SJCRH30 (cell line): ENCODE measurements around the gene OPCML. TPM values are rescaled to one million over a fixed set of nuclear protein-coding genes. Genes with fewer than 3 reads are reported as not detected.

Source experiments
- DNase-seq, 2 experiments: peaks; one replicate each; pipeline ENCODE4 v3.0.0-alpha.2; 2015 to 2020
- H3K27ac ChIP-seq: fragments of 250-450 bp; sonication (Bioruptor Pico); 2 replicates; pipeline ENCODE4 v1.5.1; 2020; ENCODE audit warnings: mild to moderate bottlenecking, moderate library complexity
- H3K27me3 ChIP-seq: fragments of 250-450 bp; sonication (Bioruptor Pico); 2 replicates; pipeline ENCODE4 v1.5.1; 2020; ENCODE audit warnings: mild to moderate bottlenecking, moderate library complexity
- H3K36me3 ChIP-seq: fragments of 250-450 bp; sonication (Bioruptor Pico); 2 replicates; pipeline ENCODE4 v1.5.1; 2020; ENCODE audit warnings: mild to moderate bottlenecking, moderate library complexity
- H3K4me1 ChIP-seq: fragments of 250-450 bp; sonication (Bioruptor Pico); 2 replicates; pipeline ENCODE4 v1.5.1; 2020; ENCODE audit warnings: mild to moderate bottlenecking, moderate library complexity
- H3K4me3 ChIP-seq: fragments of 250-450 bp; sonication (Bioruptor Pico); 2 replicates; pipeline ENCODE4 v1.5.1; 2020; ENCODE audit warnings: mild to moderate bottlenecking, moderate library complexity
- H3K9me3 ChIP-seq: fragments of 250-450 bp; sonication (Bioruptor Pico); replicated peaks from 2 replicates; pipeline ENCODE4 v1.5.1; 2020; ENCODE audit warnings: mild to moderate bottlenecking, moderate library complexity
- total RNA-seq: library from RNA; depleted of rRNA; stranded (reverse); fragments of >200 nt; shearing (Covaris generic); gene quantifications from 2 replicates; pipeline ENCODE4 v1.2.3, GENCODE V29; 2014

Gene OPCML
- total RNA-seq, 1 experiment from 2014 or later = not detected

- Histone ChIP-seq H3K27me3 (no peaks in the 10 kb centered on the region), H3K4me1 (no peaks in the 10 kb centered on the region), H3K27ac (no peak overlapping the region), H3K9me3 (no peaks in the 10 kb centered on the region), H3K36me3 (no peaks in the 10 kb centered on the region), H3K4me3 (no peak overlapping the region)
- DNase-seq = no peak
Measured at GRCh38 chr11:132839236-132839945, 692.9 kb downstream of the OPCML start.

GRCh38 chr11:132838627-132839026 is 693.7 kb downstream of the OPCML start:
- H3K27ac ChIP-seq = no peak overlapping the region

GRCh38 chr11:132831272-132831671 is 701.0 kb downstream of the OPCML start:
- Histone ChIP-seq H3K27ac (no peak overlapping the region), H3K27me3 (no peaks in the 10 kb centered on the region), H3K9me3 (no peaks in the 10 kb centered on the region), H3K4me3 (no peak overlapping the region), H3K4me1 (no peaks in the 10 kb centered on the region), H3K36me3 (no peaks in the 10 kb centered on the region)
- DNase-seq = no peak

More at GRCh38 chr11:132838627-132839026, 693.7 kb downstream of the OPCML start:
- Histone ChIP-seq H3K36me3 (no peaks in the 10 kb centered on the region), H3K9me3 (no peaks in the 10 kb centered on the region), H3K27me3 (no peaks in the 10 kb centered on the region), H3K4me3 (no peak overlapping the region), H3K4me1 (no peaks in the 10 kb centered on the region)
- peak in 1 of 2 experiments; percentile 7 for DNase-seq

- H3K4me1 ChIP-seq = no peaks in the 10 kb centered on the region
- H3K4me3 ChIP-seq = no peak overlapping the region
- H3K9me3 ChIP-seq = no peaks in the 10 kb centered on the region
- H3K27me3 ChIP-seq = no peaks in the 10 kb centered on the region
- no peak for DNase-seq
- H3K36me3 ChIP-seq = no peaks in the 10 kb centered on the region
- H3K27ac ChIP-seq = no peak overlapping the region
Measured at GRCh38 chr11:132824642-132825041, 707.7 kb downstream of the OPCML start.

GRCh38 chr11:132822276-132822675 is 710.0 kb downstream of the OPCML start:
- Histone ChIP-seq H3K27ac (no peak overlapping the region), H3K27me3 (no peaks in the 10 kb centered on the region), H3K9me3 (no peaks in the 10 kb centered on the region), H3K4me1 (no peaks in the 10 kb centered on the region), H3K4me3 (no peak overlapping the region), H3K36me3 (no peaks in the 10 kb centered on the region)
- DNase-seq = no peak

- no peak overlapping the region for H3K27ac ChIP-seq
- no peak for DNase-seq
- no peaks in the 10 kb centered on the region for H3K9me3 ChIP-seq
- no peaks in the 10 kb centered on the region for H3K27me3 ChIP-seq
- H3K4me1 ChIP-seq = no peaks in the 10 kb centered on the region
- no peaks in the 10 kb centered on the region for H3K36me3 ChIP-seq
- no peak overlapping the region for H3K4me3 ChIP-seq
Measured at GRCh38 chr11:132821499-132821898, 710.8 kb downstream of the OPCML start.

- no peaks in the 10 kb centered on the region for H3K27me3 ChIP-seq
- no peak overlapping the region for H3K4me3 ChIP-seq
- H3K36me3 ChIP-seq = no peaks in the 10 kb centered on the region
- H3K4me1 ChIP-seq = no peaks in the 10 kb centered on the region
- no peak for DNase-seq
- H3K27ac ChIP-seq = no peak overlapping the region
- H3K9me3 ChIP-seq = no peaks in the 10 kb centered on the region
Measured at GRCh38 chr11:132821014-132821413, 711.3 kb downstream of the OPCML start.

GRCh38 chr11:132818951-132819350 is 713.4 kb downstream of the OPCML start:
- DNase-seq = no peak

GRCh38 chr11:132817387-132817786 is 714.9 kb downstream of the OPCML start:
- DNase-seq = no peak
- H3K27me3 ChIP-seq = no peaks in the 10 kb centered on the region

More at GRCh38 chr11:132818951-132819350, 713.4 kb downstream of the OPCML start:
- H3K27ac ChIP-seq = no peak overlapping the region
- no peaks in the 10 kb centered on the region for H3K9me3 ChIP-seq
- H3K4me1 ChIP-seq = no peaks in the 10 kb centered on the region
- no peaks in the 10 kb centered on the region for H3K27me3 ChIP-seq
- H3K36me3 ChIP-seq = no peaks in the 10 kb centered on the region
- H3K4me3 ChIP-seq = no peak overlapping the region

GRCh38 chr11:132814410-132814809 is 717.9 kb downstream of the OPCML start:
- Histone ChIP-seq H3K27ac (no peak overlapping the region), H3K4me1 (no peaks in the 10 kb centered on the region), H3K4me3 (no peak overlapping the region)

More at GRCh38 chr11:132817387-132817786, 714.9 kb downstream of the OPCML start:
- Histone ChIP-seq H3K36me3 (no peaks in the 10 kb centered on the region), H3K4me1 (no peaks in the 10 kb centered on the region), H3K9me3 (no peaks in the 10 kb centered on the region), H3K27ac (no peak overlapping the region), H3K4me3 (no peak overlapping the region)

GRCh38 chr11:132811649-132812048 is 720.7 kb downstream of the OPCML start:
- Histone ChIP-seq H3K36me3 (no peaks in the 10 kb centered on the region), H3K9me3 (no peaks in the 10 kb centered on the region), H3K27me3 (no peaks in the 10 kb centered on the region), H3K27ac (no peak overlapping the region), H3K4me1 (no peaks in the 10 kb centered on the region), H3K4me3 (no peak overlapping the region)
- no peak for DNase-seq

More at GRCh38 chr11:132814410-132814809, 717.9 kb downstream of the OPCML start:
- no peaks in the 10 kb centered on the region for H3K9me3 ChIP-seq
- no peaks in the 10 kb centered on the region for H3K36me3 ChIP-seq
- H3K27me3 ChIP-seq = no peaks in the 10 kb centered on the region
- no peak for DNase-seq

GRCh38 chr11:132809070-132809469 is 723.2 kb downstream of the OPCML start:
- H3K27ac ChIP-seq = no peak overlapping the region
- H3K4me3 ChIP-seq = no peak overlapping the region
- DNase-seq = no peak
- no peaks in the 10 kb centered on the region for H3K4me1 ChIP-seq
- H3K36me3 ChIP-seq = no peaks in the 10 kb centered on the region
- H3K27me3 ChIP-seq = no peaks in the 10 kb centered on the region
- no peaks in the 10 kb centered on the region for H3K9me3 ChIP-seq

- no peak overlapping the region for H3K4me3 ChIP-seq
- no peaks in the 10 kb centered on the region for H3K9me3 ChIP-seq
- DNase-seq = no peak
- H3K27ac ChIP-seq = no peak overlapping the region
- H3K27me3 ChIP-seq = no peaks in the 10 kb centered on the region
- H3K4me1 ChIP-seq = no peaks in the 10 kb centered on the region
- H3K36me3 ChIP-seq = no peaks in the 10 kb centered on the region
Measured at GRCh38 chr11:132804258-132804657, 728.0 kb downstream of the OPCML start.

GRCh38 chr11:132803436-132803835 is 728.9 kb downstream of the OPCML start:
- no peak for DNase-seq
- Histone ChIP-seq H3K27me3 (no peaks in the 10 kb centered on the region), H3K27ac (no peak overlapping the region)

GRCh38 chr11:132802947-132803346 is 729.4 kb downstream of the OPCML start:
- no peaks in the 10 kb centered on the region for H3K36me3 ChIP-seq
- no peaks in the 10 kb centered on the region for H3K4me1 ChIP-seq
- H3K9me3 ChIP-seq = no peaks in the 10 kb centered on the region
- H3K27ac ChIP-seq = no peak overlapping the region
- H3K4me3 ChIP-seq = no peak overlapping the region
- no peak for DNase-seq
- no peaks in the 10 kb centered on the region for H3K27me3 ChIP-seq

More at GRCh38 chr11:132803436-132803835, 728.9 kb downstream of the OPCML start:
- Histone ChIP-seq H3K9me3 (no peaks in the 10 kb centered on the region), H3K4me3 (no peak overlapping the region), H3K36me3 (no peaks in the 10 kb centered on the region), H3K4me1 (no peaks in the 10 kb centered on the region)

GRCh38 chr11:132793831-132794230 is 738.5 kb downstream of the OPCML start:
- Histone ChIP-seq H3K9me3 (no peaks in the 10 kb centered on the region), H3K27me3 (no peaks in the 10 kb centered on the region)
- no peak for DNase-seq

More at GRCh38 chr11:132793831-132794230, 738.5 kb downstream of the OPCML start:
- Histone ChIP-seq H3K36me3 (no peaks in the 10 kb centered on the region), H3K27ac (no peak overlapping the region), H3K4me1 (no peaks in the 10 kb centered on the region), H3K4me3 (no peak overlapping the region)
